Measurements from ENCODE around the gene LTBP3. TPM values are rescaled to one million over a fixed set of nuclear protein-coding genes. Genes with fewer than 3 reads are reported as not detected.
"Not testable (repeated sequence)": the region's sequence is repeated elsewhere in the genome, so short reads cannot be mapped to it uniquely, and the experiment has no call there.

LTBP3 gene
- total RNA-seq, 1 experiment from 2014 or later: 10.6 TPM

- peak overlapping the region in 1 of 3 experiments; percentile 0; a peak in 3 of 7 replicates for H3K27ac Mint-ChIP-seq
- no peak overlapping the region for H2BK5ac ChIP-seq (ENCODE audit: insufficient read length, low read length)
- H3K79me2 ChIP-seq (ENCODE audit: insufficient read depth, low read length): no peaks in the 10 kb centered on the region
- peaks cover 2 to 3% of the 10 kb centered on the region in 2 experiments; a peak in 3 of 5 replicates for H3K9me3 Mint-ChIP-seq
- H2BK12ac ChIP-seq (ENCODE audit: insufficient read length, low read depth, low read length): no peak overlapping the region
- no peak overlapping the region for H3K18ac ChIP-seq (ENCODE audit: insufficient read length, low read depth, low read length)
- no peak overlapping the region for H2BK15ac ChIP-seq (ENCODE audit: low read depth, low read length)
- no peaks in the 10 kb centered on the region for H4K20me1 ChIP-seq (ENCODE audit: control insufficient read depth, insufficient read depth, insufficient read length)
- no peak overlapping the region for H3T11ph ChIP-seq (ENCODE audit: low read length)
- no peak overlapping the region for H3K23ac ChIP-seq (ENCODE audit: insufficient read length, low read depth, low read length)
- no peak overlapping the region for H2BK20ac ChIP-seq (ENCODE audit: low read depth, low read length, poor library complexity, severe bottlenecking)
- H3K27me3 Mint-ChIP-seq (ENCODE audit: low read depth): peaks cover 13% of the 10 kb centered on the region
- no peaks in the 10 kb centered on the region for H3K23me2 ChIP-seq (ENCODE audit: insufficient read length, low read depth, low read length, poor library complexity, severe bottlenecking)
- H3K36me3 Mint-ChIP-seq (ENCODE audit: insufficient read depth in 1 of 3, low read depth in 3 of 3): no peaks in the 10 kb centered on the region; a peak in 1 of 7 replicates
- WGBS (ENCODE audit: extremely low coverage, insufficient read length, low lambda C conversion rate): no CpG with 5 or more reads among the region's 5 CpGs
- no peak overlapping the region for H4K91ac ChIP-seq (ENCODE audit: insufficient read length, low read depth, low read length)
- H3K4me1 Mint-ChIP-seq: no peaks in the 10 kb centered on the region
- peak overlapping the region in 1 of 2 experiments; percentile 25; a peak in 2 of 5 replicates for H3K4me3 Mint-ChIP-seq
- H2BK120ac ChIP-seq (ENCODE audit: low read depth, low read length, poor library complexity, severe bottlenecking): no peak overlapping the region
- DNase-seq: no peak
- H3K14ac ChIP-seq (ENCODE audit: insufficient read depth, low read length): no peak overlapping the region
- H4K5ac ChIP-seq (ENCODE audit: insufficient read length, low read depth, low read length): no peak overlapping the region
- no peaks in the 10 kb centered on the region for H3K4me1 ChIP-seq (ENCODE audit: insufficient read depth, low read length)
- no peak overlapping the region for H3K9ac ChIP-seq (ENCODE audit: extremely low read depth, insufficient read length, low read length)
- H3K4ac ChIP-seq (ENCODE audit: low read depth, low read length): no peak overlapping the region
- H2AK5ac ChIP-seq (ENCODE audit: insufficient read length, low read length): no peak overlapping the region
- no peak overlapping the region for H2AFZ ChIP-seq (ENCODE audit: low read length)
- H3K56ac ChIP-seq (ENCODE audit: insufficient read length, low read depth, low read length): no peak overlapping the region
- no peak overlapping the region for H4K8ac ChIP-seq (replicated peaks; ENCODE audit: insufficient read length, low read depth, low read length)
- no peaks in the 10 kb centered on the region for H3K79me1 ChIP-seq (ENCODE audit: insufficient read depth, low read depth, low read length, poor library complexity, severe bottlenecking)
- TF ChIP-seq CTCF (conservative IDR thresholded peaks at IDR 0.05): no peak
- H3K9me3 ChIP-seq (ENCODE audit: control insufficient read depth, low read depth, low read length): no peaks in the 10 kb centered on the region
- no peak overlapping the region for H3K27ac ChIP-seq (ENCODE audit: insufficient read length, low read depth, low read length)
- no peaks in the 10 kb centered on the region for H3K27me3 ChIP-seq (ENCODE audit: insufficient read depth, low read length)
- H3K4me2 ChIP-seq (ENCODE audit: insufficient read depth, insufficient read length, low read length): no peak overlapping the region
Measured at GRCh38 chr11:65516135-65516968, 41.8 kb downstream of the LTBP3 start.

GRCh38 chr11:65512311-65512710 lies 45.8 kb downstream of the LTBP3 start:
- not testable (repeated sequence) for H4K5ac ChIP-seq (ENCODE audit: insufficient read length, low read depth, low read length); H3K14ac ChIP-seq (ENCODE audit: insufficient read depth, low read length); H2BK20ac ChIP-seq (ENCODE audit: low read depth, low read length, poor library complexity, severe bottlenecking); H3K79me1 ChIP-seq (ENCODE audit: insufficient read depth, low read depth, low read length, poor library complexity, severe bottlenecking); H2BK12ac ChIP-seq (ENCODE audit: insufficient read length, low read depth, low read length); H3K27ac ChIP-seq (ENCODE audit: insufficient read length, low read depth, low read length); H3K4me1 Mint-ChIP-seq; H3K4me3 Mint-ChIP-seq; H4K8ac ChIP-seq (replicated peaks; ENCODE audit: insufficient read length, low read depth, low read length); H3K36me3 Mint-ChIP-seq (ENCODE audit: insufficient read depth in 1 of 3, low read depth in 3 of 3); H4K91ac ChIP-seq (ENCODE audit: insufficient read length, low read depth, low read length); H3K23me2 ChIP-seq (ENCODE audit: insufficient read length, low read depth, low read length, poor library complexity, severe bottlenecking); DNase-seq; H3K18ac ChIP-seq (ENCODE audit: insufficient read length, low read depth, low read length); H3K9me3 Mint-ChIP-seq; H3K79me2 ChIP-seq (ENCODE audit: insufficient read depth, low read length); H3K4me2 ChIP-seq (ENCODE audit: insufficient read depth, insufficient read length, low read length); H2BK120ac ChIP-seq (ENCODE audit: low read depth, low read length, poor library complexity, severe bottlenecking); H3K23ac ChIP-seq (ENCODE audit: insufficient read length, low read depth, low read length); H3K9ac ChIP-seq (ENCODE audit: extremely low read depth, insufficient read length, low read length); H2AFZ ChIP-seq (ENCODE audit: low read length); H2BK5ac ChIP-seq (ENCODE audit: insufficient read length, low read length); H3K9me3 ChIP-seq (ENCODE audit: control insufficient read depth, low read depth, low read length); H3K56ac ChIP-seq (ENCODE audit: insufficient read length, low read depth, low read length); H2BK15ac ChIP-seq (ENCODE audit: low read depth, low read length); H3K27me3 ChIP-seq (ENCODE audit: insufficient read depth, low read length); H3K4ac ChIP-seq (ENCODE audit: low read depth, low read length); H2AK5ac ChIP-seq (ENCODE audit: insufficient read length, low read length); H3K27ac Mint-ChIP-seq; H3T11ph ChIP-seq (ENCODE audit: low read length); H3K4me1 ChIP-seq (ENCODE audit: insufficient read depth, low read length); H4K20me1 ChIP-seq (ENCODE audit: control insufficient read depth, insufficient read depth, insufficient read length)
- no CpG with 5 or more reads among the region's 3 CpGs for WGBS (ENCODE audit: extremely low coverage, insufficient read length, low lambda C conversion rate)
- H3K27me3 Mint-ChIP-seq (ENCODE audit: low read depth): peaks cover 13% of the 10 kb centered on the region

Data from H9 (cell line).